HG03442 (cell line): ENCODE results near the gene PWWP2A.

Experiments used
- ATAC-seq: cut with Tn5 transposase; IDR thresholded peaks from one replicate; pipeline ENCODE4 v1.9.1; 2021; ENCODE audit warnings: mild to moderate bottlenecking, moderate library complexity; ENCODE audit not compliant: unreplicated experiment

Gene PWWP2A

GRCh38 chr5:160133071-160133917 is 14.0 kb upstream of the PWWP2A start:
- no peak for ATAC-seq

GRCh38 chr5:160129841-160130240 is 10.6 kb upstream of the PWWP2A start:
- no peak for ATAC-seq

- no peak for ATAC-seq
Measured at GRCh38 chr5:160128632-160129031, 9.4 kb upstream of the PWWP2A start.

- ATAC-seq, result peak; percentile 1
Measured at GRCh38 chr5:160119905-160120266, 636 bp upstream of the PWWP2A start.

GRCh38 chr5:160118349-160119141 is 705 bp downstream of the PWWP2A start:
- peak; percentile 17 for ATAC-seq

GRCh38 chr5:160116991-160117390 is 2.3 kb downstream of the PWWP2A start:
- no peak for ATAC-seq

- ATAC-seq, result peak; percentile 44
Measured at GRCh38 chr5:160108124-160108523, 11.1 kb downstream of the PWWP2A start.

GRCh38 chr5:160105686-160106360 is 13.4 kb downstream of the PWWP2A start:
- ATAC-seq, result peak; percentile 79

GRCh38 chr5:160097991-160098390 is 21.3 kb downstream of the PWWP2A start:
- no peak for ATAC-seq

GRCh38 chr5:160096178-160096577 is 23.1 kb downstream of the PWWP2A start:
- no peak for ATAC-seq

GRCh38 chr5:160092960-160093707 is 26.1 kb downstream of the PWWP2A start:
- peak; percentile 58 for ATAC-seq

- ATAC-seq, result no peak
Measured at GRCh38 chr5:160092514-160092913, 26.7 kb downstream of the PWWP2A start.

GRCh38 chr5:160090059-160090458 is 29.2 kb downstream of the PWWP2A start:
- ATAC-seq, result no peak

GRCh38 chr5:160089531-160089930 is 29.7 kb downstream of the PWWP2A start:
- ATAC-seq, result no peak

GRCh38 chr5:160088805-160089204 is 30.4 kb downstream of the PWWP2A start:
- ATAC-seq, result no peak

- ATAC-seq, result no peak
Measured at GRCh38 chr5:160087199-160087598, 32.1 kb downstream of the PWWP2A start.

GRCh38 chr5:160084144-160084543 is 35.1 kb downstream of the PWWP2A start:
- no peak for ATAC-seq

GRCh38 chr5:160083501-160083900 is 35.7 kb downstream of the PWWP2A start:
- ATAC-seq, result no peak

GRCh38 chr5:160082614-160083500 is 36.4 kb downstream of the PWWP2A start:
- no peak for ATAC-seq

GRCh38 chr5:160081495-160081894 is 37.8 kb downstream of the PWWP2A start:
- ATAC-seq, result no peak
